ENCODE results near the gene FGF12.

The FGF12 gene

GRCh38 chr3:192651836-192652512 is 75.4 kb downstream of the FGF12 start:
- no peak overlapping the region for H3K4me3 ChIP-seq (ENCODE audit: low read depth, low read length)
- TF ChIP-seq CTCF (IDR thresholded peaks at IDR 0.05; ENCODE audit: low read depth, low read length) = no peak

- no peak overlapping the region for H3K4me3 ChIP-seq (ENCODE audit: low read depth, low read length)
- TF ChIP-seq CTCF (IDR thresholded peaks at IDR 0.05; ENCODE audit: low read depth, low read length) = no peak
Observed at GRCh38 chr3:192645437-192645836, 81.9 kb downstream of the FGF12 start.

DNA sequence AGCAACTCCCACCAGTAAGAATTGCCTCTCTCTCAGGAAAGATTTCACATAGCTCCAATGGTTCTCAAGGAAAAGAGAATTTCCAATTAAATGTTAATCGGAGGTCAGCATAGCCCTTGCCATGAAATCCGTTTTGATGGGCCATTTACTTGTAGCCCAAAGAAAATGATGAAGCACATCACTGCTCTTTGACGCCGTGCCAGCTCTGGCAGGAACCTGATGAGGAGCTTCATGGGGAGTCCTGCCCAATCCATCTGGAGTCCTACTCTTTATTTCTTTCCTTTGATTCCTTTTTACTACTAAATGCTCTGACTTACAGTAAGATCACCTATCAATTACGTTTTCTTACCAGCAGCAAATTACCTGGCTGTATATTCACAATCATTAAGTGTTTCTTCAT is 84.7 kb downstream of the FGF12 start:
- no peak for TF ChIP-seq CTCF (IDR thresholded peaks at IDR 0.05; ENCODE audit: low read depth, low read length)
- H3K4me3 ChIP-seq (ENCODE audit: low read depth, low read length) = no peak overlapping the region

- TF ChIP-seq CTCF (IDR thresholded peaks at IDR 0.05; ENCODE audit: low read depth, low read length) = no peak
- no peak overlapping the region for H3K4me3 ChIP-seq (ENCODE audit: low read depth, low read length)
Observed at GRCh38 chr3:192641919-192642318, 85.4 kb downstream of the FGF12 start.

- TF ChIP-seq CTCF (IDR thresholded peaks at IDR 0.05; ENCODE audit: low read depth, low read length) = no peak
- no peak overlapping the region for H3K4me3 ChIP-seq (ENCODE audit: low read depth, low read length)
Observed at GRCh38 chr3:192639987-192640386, 87.4 kb downstream of the FGF12 start.

DNA sequence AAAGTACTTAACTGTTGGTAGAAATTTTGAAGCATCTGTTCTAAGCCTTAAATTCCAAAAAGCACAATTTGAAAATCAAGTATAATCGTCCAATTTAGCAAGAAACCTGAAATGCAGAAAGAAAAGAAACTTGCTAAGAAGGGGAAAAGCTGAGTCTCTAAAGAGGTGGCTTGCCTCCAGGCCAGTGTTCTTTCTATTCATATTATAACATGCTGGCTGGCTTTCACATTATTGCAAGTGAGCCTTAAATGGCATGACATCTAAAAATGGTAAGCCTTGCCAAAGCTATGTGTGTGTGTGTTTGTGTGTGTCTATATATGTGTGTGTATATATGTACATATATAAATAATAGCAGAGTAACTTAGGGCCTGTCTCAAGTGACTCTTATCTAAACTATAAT is 89.5 kb downstream of the FGF12 start:
- TF ChIP-seq CTCF (IDR thresholded peaks at IDR 0.05; ENCODE audit: low read depth, low read length) = no peak

DNA sequence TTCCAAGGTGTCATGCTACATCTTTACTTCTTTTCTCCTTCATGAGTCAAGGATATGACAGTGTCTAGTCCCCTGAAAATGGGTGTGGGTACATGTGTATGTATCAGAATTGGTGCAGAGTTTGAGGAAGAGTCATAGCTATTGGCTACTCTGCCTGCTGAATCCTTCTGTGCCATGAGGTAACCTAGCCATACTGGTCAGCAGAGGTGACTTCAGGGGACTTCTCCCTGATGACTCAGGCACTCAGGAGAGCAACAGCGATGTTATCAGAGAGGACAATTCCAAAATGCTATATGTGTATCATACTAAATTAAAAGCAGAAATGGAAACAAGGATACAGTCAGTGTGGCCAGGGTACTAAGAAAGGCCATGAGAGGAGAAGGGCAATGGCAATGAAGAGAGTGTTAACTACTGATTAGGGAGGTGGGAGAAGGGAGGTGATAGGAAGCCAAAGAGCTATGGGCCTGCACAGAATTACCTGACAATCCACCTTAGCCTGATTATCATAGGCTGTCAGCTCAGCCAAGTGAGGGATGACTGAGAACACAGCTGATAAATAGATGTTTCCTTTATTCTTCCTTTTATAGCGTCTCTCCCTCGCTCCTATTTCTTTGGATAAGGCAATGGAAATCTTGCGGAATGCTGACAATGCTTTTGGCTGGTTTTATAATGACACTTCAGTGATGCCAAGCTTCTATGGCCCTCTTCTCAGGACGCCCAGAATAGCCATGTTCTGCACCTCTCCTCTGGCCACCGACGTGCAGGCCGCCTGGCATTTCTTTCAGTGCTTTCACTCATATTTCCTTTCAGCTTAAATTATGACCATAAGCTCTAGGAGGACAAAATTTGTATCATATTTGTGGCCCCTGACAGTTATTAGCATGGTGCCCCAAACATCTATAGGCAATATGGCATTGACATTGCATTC is 90.6 kb downstream of the FGF12 start:
- H3K4me3 ChIP-seq (ENCODE audit: low read depth, low read length) = no peak overlapping the region
- TF ChIP-seq CTCF (IDR thresholded peaks at IDR 0.05; ENCODE audit: low read depth, low read length) = no peak

More for the DNA sequence above, 89.5 kb downstream of the FGF12 start:
- H3K4me3 ChIP-seq (ENCODE audit: low read depth, low read length) = no peak overlapping the region

Data from WI38 (cell line).